GM12873 (cell line): ENCODE measurements around the gene PDLIM5.

Source experiments
- CTCF ChIP-seq: IDR thresholded peaks from 2 replicates; pipeline ENCODE4 v1.5.1; 2012; ENCODE audit warnings: low read depth, mild to moderate bottlenecking, moderate library complexity, low read length, control low read depth; ENCODE audit not compliant: insufficient read depth; ENCODE audit errors: missing control alignments

PDLIM5 gene

GRCh38 chr4:94629837-94630236 lies 178.1 kb downstream of the PDLIM5 start:
- TF ChIP-seq CTCF: no peak

GRCh38 chr4:94634271-94634670 lies 182.5 kb downstream of the PDLIM5 start:
- TF ChIP-seq CTCF: no peak

GRCh38 chr4:94635177-94635576 lies 183.4 kb downstream of the PDLIM5 start:
- no peak for TF ChIP-seq CTCF

GRCh38 chr4:94636004-94636403 lies 184.3 kb downstream of the PDLIM5 start:
- TF ChIP-seq CTCF: no peak

- no peak for TF ChIP-seq CTCF
Observed at GRCh38 chr4:94639298-94639697, 187.6 kb downstream of the PDLIM5 start.

- no peak for TF ChIP-seq CTCF
Observed at GRCh38 chr4:94640151-94640550, 188.4 kb downstream of the PDLIM5 start.

- TF ChIP-seq CTCF: no peak
Observed at GRCh38 chr4:94641702-94642560, 190.2 kb downstream of the PDLIM5 start.
